Activated T-helper 1 cell treated with anti-CD3 and anti-CD28 coated beads, Interleukin-2, amount 50 U/mL, for 16 hours (primary cell): Measurements from ENCODE around the gene IGLL5.

ENCODE experiments used
- DNase-seq, 2 donors: peaks; one replicate each; pipeline ENCODE4 v3.0.0-alpha.2; 2020; ENCODE audit warnings: low read depth in 1 of 2, low spot score in 1 of 2

The IGLL5 gene

DNA sequence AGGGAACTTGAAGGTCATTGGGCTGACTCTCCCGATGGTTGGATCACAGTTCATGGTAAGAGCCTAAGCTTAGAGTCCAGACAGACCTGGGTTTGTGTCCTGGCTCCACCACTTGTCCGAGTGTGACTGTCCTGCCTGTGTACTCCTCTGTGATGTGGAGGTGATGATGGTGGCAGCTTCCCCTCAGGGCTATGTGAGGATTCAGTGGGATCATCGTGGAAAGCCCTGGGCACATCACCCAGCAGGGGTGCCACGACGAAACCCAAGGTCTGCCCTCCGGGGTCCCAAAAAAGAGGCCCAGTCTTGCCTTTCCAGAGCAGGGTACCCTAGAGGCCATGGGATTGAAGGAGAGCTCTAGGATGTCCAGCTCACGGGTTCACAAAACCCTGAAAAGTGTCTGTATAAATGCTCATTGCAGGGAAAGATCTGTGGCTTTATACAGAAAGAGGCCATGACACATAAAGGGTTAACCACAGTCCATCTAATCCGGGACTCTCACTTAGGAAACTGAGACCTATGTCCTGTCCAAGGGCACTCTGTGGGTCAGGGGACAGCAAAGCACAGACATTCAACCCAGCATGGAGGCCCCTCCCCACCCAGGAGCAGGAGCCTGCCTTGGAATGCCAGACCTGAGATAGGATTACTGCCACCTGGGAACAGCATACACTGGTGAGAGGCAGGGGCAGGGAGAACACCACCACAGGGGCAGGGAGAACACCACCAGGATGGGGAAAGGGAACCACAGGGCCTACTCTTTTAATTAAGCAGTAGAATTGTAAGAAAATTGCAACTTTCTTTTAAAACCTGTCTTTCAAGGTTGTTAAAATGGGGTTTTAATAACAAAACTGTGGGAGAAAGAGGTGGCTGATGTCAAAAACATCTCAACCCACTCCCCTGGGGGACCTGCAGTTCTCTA, 51.3 kb downstream of the IGLL5 start:
- no peak for DNase-seq

- no peak for DNase-seq
Observed at GRCh38 chr22:22939588-22940368, 52.2 kb downstream of the IGLL5 start.

DNA sequence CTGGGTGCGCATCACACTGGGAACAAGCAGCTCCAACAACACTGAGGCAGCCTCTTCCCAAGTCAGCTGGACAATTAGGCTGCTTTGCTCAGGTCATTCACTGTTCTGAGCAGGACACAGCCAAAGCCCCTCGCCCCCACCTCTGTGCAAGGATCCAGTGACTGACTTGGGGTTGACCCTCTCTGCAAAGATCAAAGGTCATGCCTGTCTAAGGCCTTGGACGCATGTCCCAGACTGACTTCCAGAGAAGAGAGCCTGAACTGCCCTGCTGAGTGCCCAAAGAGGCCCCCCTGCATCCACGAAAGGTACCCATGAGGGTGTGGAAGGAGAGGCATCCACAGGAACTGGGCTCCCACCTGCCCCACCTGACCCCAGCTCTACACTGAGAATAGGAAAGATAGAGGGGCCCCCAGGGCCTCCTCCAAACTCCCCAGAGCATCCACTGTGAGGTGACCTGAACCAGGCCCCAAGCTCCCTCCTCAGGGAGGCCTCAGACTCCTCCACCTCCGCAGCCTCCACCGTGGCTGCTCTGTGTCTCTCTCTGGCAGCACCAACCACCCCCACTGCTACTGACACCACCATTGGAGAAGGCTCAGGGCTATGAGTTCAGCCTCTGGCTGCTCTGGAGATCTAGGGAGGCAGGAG, 53.5 kb downstream of the IGLL5 start:
- no peak for DNase-seq

DNA sequence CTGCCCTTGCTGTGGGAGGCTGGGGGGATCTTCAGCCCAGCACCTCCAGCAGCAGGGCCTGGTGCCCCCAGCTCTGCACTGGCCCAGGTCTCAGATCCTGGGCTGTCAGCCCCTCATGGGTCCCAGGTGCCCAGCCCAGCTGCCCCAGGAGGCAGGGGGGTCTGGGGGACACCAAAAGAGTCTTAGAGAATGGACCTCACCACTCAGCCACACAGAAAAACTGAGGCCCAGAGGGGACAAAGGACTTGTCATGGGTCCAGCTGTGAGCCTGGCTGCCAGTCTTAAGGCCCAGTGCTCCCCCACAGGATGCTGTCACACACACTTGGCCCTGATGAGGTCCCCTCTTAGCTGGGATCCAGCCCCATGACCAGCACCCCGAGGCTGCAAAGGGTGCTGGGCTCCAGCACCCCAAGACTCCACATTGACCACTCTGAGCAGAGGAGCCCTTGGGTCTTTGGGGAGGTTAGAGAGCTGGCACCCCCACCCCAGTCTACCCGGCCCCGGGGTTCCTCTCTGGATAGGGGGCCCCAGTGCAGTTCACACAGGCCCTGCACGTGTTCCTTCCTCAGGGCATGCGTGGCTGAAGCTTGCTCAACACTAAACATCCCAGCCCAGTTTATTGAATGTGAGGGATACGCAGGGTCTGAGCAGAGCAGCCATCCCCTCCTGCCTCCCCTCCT, 54.4 kb downstream of the IGLL5 start:
- no peak for DNase-seq

- peak; percentile 58 to 66 for DNase-seq
Observed at GRCh38 chr22:22942511-22943329, 55.1 kb downstream of the IGLL5 start.

GRCh38 chr22:22943521-22944267, 56.1 kb downstream of the IGLL5 start:
- DNase-seq = no peak

DNA sequence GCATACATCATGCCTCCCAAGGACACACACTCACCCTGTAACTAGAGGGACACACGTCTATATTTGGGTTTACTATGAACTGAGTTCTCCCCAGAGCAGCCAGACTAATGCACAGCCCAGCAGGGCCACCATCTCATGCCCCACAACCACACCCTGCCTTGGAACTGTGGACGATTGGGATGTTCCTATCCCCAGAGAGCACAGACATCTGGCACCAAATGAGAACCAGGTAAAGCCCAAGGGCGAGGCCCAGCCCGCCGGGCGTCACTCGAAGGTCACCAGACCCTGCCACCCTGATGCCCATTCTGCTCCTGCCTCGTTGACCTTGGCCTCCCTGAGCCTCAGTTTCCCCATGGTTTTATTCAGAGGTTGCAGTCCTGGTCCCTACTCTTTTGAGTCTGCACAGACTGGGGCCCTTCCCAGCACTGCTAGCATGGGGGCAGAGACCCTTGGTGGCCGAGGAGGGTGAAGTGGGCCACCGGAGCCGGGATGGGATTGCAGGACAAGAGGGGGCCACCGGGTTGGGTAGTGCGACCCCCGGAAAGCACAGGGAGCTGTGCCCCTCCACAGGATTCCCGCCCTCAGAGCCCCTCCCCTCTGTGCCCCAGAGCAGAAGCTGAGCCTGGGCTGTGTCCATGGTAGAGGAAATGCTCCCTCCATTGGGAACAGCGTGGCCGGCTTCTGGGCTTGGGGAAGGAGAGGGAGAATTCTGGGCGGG, 56.8 kb downstream of the IGLL5 start:
- DNase-seq = no peak

DNA sequence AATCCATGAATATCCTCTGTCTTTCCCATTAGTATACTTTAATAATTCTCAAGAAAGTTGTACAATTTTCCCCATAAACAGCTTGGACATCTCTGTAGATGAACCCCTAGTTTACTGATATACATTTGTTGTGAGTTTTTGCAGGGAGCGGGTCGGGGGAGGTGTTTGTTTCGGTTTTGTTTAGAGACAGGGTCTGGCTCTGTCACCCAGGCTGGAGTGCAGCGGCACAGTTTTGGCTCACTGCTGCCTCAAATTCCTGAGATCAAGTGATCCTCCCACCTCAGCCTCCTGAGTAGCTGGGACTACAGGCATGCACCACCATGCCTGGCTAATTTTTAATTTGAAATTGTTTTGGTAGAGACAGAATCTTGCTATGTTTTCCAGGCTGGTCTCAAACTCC, 57.6 kb downstream of the IGLL5 start:
- DNase-seq = no peak
